Neural progenitor cell (in vitro differentiated cells): Measurements from ENCODE around the gene PIP5KL1. TPM values are rescaled to one million over a fixed set of nuclear protein-coding genes. Genes with fewer than 3 reads are reported as not detected.
A peak's percentile ranks its signal among the peaks of the same experiment; 100 is the strongest.

Experiments used
- DNase-seq: peaks from one replicate; pipeline ENCODE4 v3.0.0-alpha.2; 2016; ENCODE audit warnings: low spot score
- H2AFZ ChIP-seq: fragments of 200-600 bp; sonication (generic); replicated peaks from 2 replicates; pipeline ENCODE4 v1.6.1; 2016; ENCODE audit warnings: antibody characterized with exemption
- H3F3A ChIP-seq: fragments of 200-600 bp; sonication (generic); 2 replicates; pipeline ENCODE4 v1.6.1; 2016; ENCODE audit warnings: antibody characterized with exemption, low read depth
- H3K27ac ChIP-seq: fragments of 200-600 bp; sonication (generic); 2 replicates; pipeline ENCODE4 v1.5.1; 2016; ENCODE audit warnings: mild to moderate bottlenecking
- H3K27me3 ChIP-seq: fragments of 200-600 bp; sonication (generic); 2 replicates; pipeline ENCODE4 v1.6.1; 2016; ENCODE audit warnings: mild to moderate bottlenecking, moderate library complexity
- H3K36me3 ChIP-seq: fragments of 200-600 bp; sonication (generic); 2 replicates; pipeline ENCODE4 v1.5.1; 2016
- H3K4me1 ChIP-seq: fragments of 200-600 bp; sonication (generic); 2 replicates; pipeline ENCODE4 v1.6.1; 2016; ENCODE audit warnings: mixed run types
- H3K4me2 ChIP-seq: fragments of 200-600 bp; sonication (generic); 2 replicates; pipeline ENCODE4 v1.6.1; 2016
- H3K4me3 ChIP-seq: fragments of 200-600 bp; sonication (generic); 2 replicates; pipeline ENCODE4 v1.5.1; 2016
- H3K79me2 ChIP-seq: fragments of 200-600 bp; sonication (generic); 2 replicates; pipeline ENCODE4 v1.6.1; 2016; ENCODE audit warnings: low read depth
- H3K9ac ChIP-seq: fragments of 200-600 bp; sonication (generic); 2 replicates; pipeline ENCODE4 v1.6.1; 2016
- H3K9me3 ChIP-seq: fragments of 200-600 bp; sonication (generic); 2 replicates; pipeline ENCODE4 v1.5.1; 2016; ENCODE audit warnings: low read depth
- H4K20me1 ChIP-seq: fragments of 200-600 bp; sonication (generic); 2 replicates; pipeline ENCODE4 v1.6.1; 2016; ENCODE audit warnings: low read depth
- H3K27ac Mint-ChIP-seq: 3 replicates; pipeline ENCODE4 v1.8.0; 2021; ENCODE audit warnings: mixed read lengths
- H3K27me3 Mint-ChIP-seq: 2 replicates; pipeline ENCODE4 v1.8.0; 2022; ENCODE audit warnings: low read depth, mild to moderate bottlenecking, inconsistent platforms, moderate library complexity, mixed read lengths; ENCODE audit not compliant: insufficient read depth
- H3K36me3 Mint-ChIP-seq: 3 replicates; pipeline ENCODE4 v1.8.0; 2021; ENCODE audit warnings: mixed read lengths
- H3K4me1 Mint-ChIP-seq: 3 replicates; pipeline ENCODE4 v1.8.0; 2021; ENCODE audit warnings: mixed read lengths
- H3K4me3 Mint-ChIP-seq: 3 replicates; pipeline ENCODE4 v1.8.0; 2021; ENCODE audit warnings: mild to moderate bottlenecking, moderate library complexity, mixed read lengths
- H3K9me3 Mint-ChIP-seq: 3 replicates; pipeline ENCODE4 v1.8.0; 2020; ENCODE audit warnings: mixed read lengths
- CTCF ChIP-seq: fragments of 200-600 bp; sonication (generic); IDR thresholded peaks from 2 replicates; pipeline ENCODE4 v1.5.1; 2017; ENCODE audit warnings: antibody characterized with exemption, mild to moderate bottlenecking
- EZH2 ChIP-seq: fragments of 200-600 bp; sonication (generic); IDR thresholded peaks from 2 replicates; pipeline ENCODE4 v1.6.1; 2017; ENCODE audit warnings: antibody characterized with exemption, mild to moderate bottlenecking, moderate library complexity
- EZH2phosphoT487 ChIP-seq: fragments of 200-600 bp; sonication (generic); IDR thresholded peaks from 2 replicates; pipeline ENCODE4 v1.6.1; 2017; ENCODE audit warnings: antibody characterized with exemption
- total RNA-seq: library from RNA; depleted of rRNA; stranded (reverse); fragments of >200 nt; gene quantifications from 2 replicates; pipeline ENCODE4 v1.2.3, GENCODE V29; 2015; ENCODE audit warnings: low replicate concordance

Gene PIP5KL1
- total RNA-seq, 1 donor from 2014 or later, result 1.4 TPM

GRCh38 chr9:127935765-127936221 lies 5.2 kb upstream of the PIP5KL1 start:
- H3F3A ChIP-seq, result peaks cover 25% of the 10 kb centered on the region
- no peaks in the 10 kb centered on the region for H3K36me3 ChIP-seq
- Mint-ChIP-seq H3K27ac (peak overlapping the region; percentile 57), H3K4me3 (peak overlapping the region; percentile 97), H3K9me3 (no peaks in the 10 kb centered on the region), H3K36me3 (peaks cover 6% of the 10 kb centered on the region), H3K4me1 (peaks cover 39% of the 10 kb centered on the region), H3K27me3 (peaks cover 14% of the 10 kb centered on the region)
- no peak overlapping the region for H2AFZ ChIP-seq
- peaks cover 15% of the 10 kb centered on the region for H4K20me1 ChIP-seq
- H3K9me3 ChIP-seq, result no peaks in the 10 kb centered on the region
- H3K27me3 ChIP-seq, result no peaks in the 10 kb centered on the region
- H3K9ac ChIP-seq, result no peak overlapping the region
- H3K79me2 ChIP-seq, result peaks cover 16% of the 10 kb centered on the region
- H3K4me2 ChIP-seq, result no peak overlapping the region
- H3K27ac ChIP-seq, result no peak overlapping the region
- TF ChIP-seq EZH2phosphoT487 (no peak), CTCF (no peak), EZH2 (no peak)
- DNase-seq, result no peak
- peaks cover 11% of the 10 kb centered on the region for H3K4me1 ChIP-seq
- no peak overlapping the region for H3K4me3 ChIP-seq

- Histone ChIP-seq H2AFZ (no peak overlapping the region), H3K4me1 (peaks cover 15% of the 10 kb centered on the region), H3K36me3 (no peaks in the 10 kb centered on the region), H3K4me3 (no peak overlapping the region), H3K79me2 (peaks cover 16% of the 10 kb centered on the region), H3K9me3 (no peaks in the 10 kb centered on the region), H3K27me3 (peaks cover 2% of the 10 kb centered on the region), H3K4me2 (no peak overlapping the region), H3F3A (peaks cover 31% of the 10 kb centered on the region), H3K27ac (no peak overlapping the region), H3K9ac (no peak overlapping the region), H4K20me1 (peaks cover 17% of the 10 kb centered on the region)
- TF ChIP-seq CTCF, result no peak
- peaks cover 6% of the 10 kb centered on the region for H3K36me3 Mint-ChIP-seq
- H3K27ac Mint-ChIP-seq, result no peak overlapping the region
- H3K27me3 Mint-ChIP-seq, result peaks cover 18% of the 10 kb centered on the region
- no peak for DNase-seq
- peaks cover 41% of the 10 kb centered on the region for H3K4me1 Mint-ChIP-seq
- peak overlapping the region; percentile 72 for H3K4me3 Mint-ChIP-seq
- no peaks in the 10 kb centered on the region for H3K9me3 Mint-ChIP-seq
These were observed 4.4 kb upstream of the PIP5KL1 start for GRCh38 chr9:127934986-127935385.

GRCh38 chr9:127934248-127934647 lies 3.7 kb upstream of the PIP5KL1 start:
- Histone ChIP-seq H3K9ac (no peak overlapping the region), H3K36me3 (no peaks in the 10 kb centered on the region), H3F3A (peaks cover 35% of the 10 kb centered on the region), H3K27ac (no peak overlapping the region), H3K4me2 (no peak overlapping the region), H3K4me3 (no peak overlapping the region), H3K79me2 (peaks cover 16% of the 10 kb centered on the region), H3K9me3 (no peaks in the 10 kb centered on the region), H3K4me1 (peaks cover 17% of the 10 kb centered on the region), H4K20me1 (peaks cover 23% of the 10 kb centered on the region), H2AFZ (no peak overlapping the region), H3K27me3 (peaks cover 10% of the 10 kb centered on the region)
- TF ChIP-seq CTCF (no peak), EZH2 (no peak), EZH2phosphoT487 (no peak)
- Mint-ChIP-seq H3K4me1 (peaks cover 44% of the 10 kb centered on the region), H3K27me3 (peaks cover 22% of the 10 kb centered on the region), H3K27ac (no peak overlapping the region), H3K36me3 (peaks cover 6% of the 10 kb centered on the region), H3K4me3 (peak overlapping the region; percentile 54), H3K9me3 (peaks cover 2% of the 10 kb centered on the region)
- DNase-seq, result no peak
